ENCODE results near the gene ZNF497.

The ZNF497 gene

GRCh38 chr19:58396691-58397532, 34.4 kb upstream of the ZNF497 start:
- TF ChIP-seq CTCF (IDR thresholded peaks at IDR 0.05; ENCODE audit: extremely low read depth, missing control alignments), result no peak
- peak; percentile 18 for DNase-seq (ENCODE audit: low spot score)

- peak; percentile 12 for DNase-seq (ENCODE audit: low spot score)
- no peak for TF ChIP-seq CTCF (IDR thresholded peaks at IDR 0.05; ENCODE audit: extremely low read depth, missing control alignments)
These were observed 33.6 kb upstream of the ZNF497 start for GRCh38 chr19:58395979-58396627.

- DNase-seq (ENCODE audit: low spot score), result peak; percentile 14
- TF ChIP-seq CTCF (IDR thresholded peaks at IDR 0.05; ENCODE audit: extremely low read depth, missing control alignments), result no peak
These were observed 32.8 kb upstream of the ZNF497 start, which contains the start of gene RNF225 for GRCh38 chr19:58395220-58395978. Gene RNF225, plus strand, starts transcription at chr19:58395656. Its CDS starts 434 bp downstream, at chr19:58396090.

- DNase-seq (ENCODE audit: low spot score), result peak; percentile 16
- no peak for TF ChIP-seq CTCF (IDR thresholded peaks at IDR 0.05; ENCODE audit: extremely low read depth, missing control alignments)
These were observed 32.3 kb upstream of the ZNF497 start for GRCh38 chr19:58394821-58395219.

- DNase-seq (ENCODE audit: low spot score), result no peak
- TF ChIP-seq CTCF (IDR thresholded peaks at IDR 0.05; ENCODE audit: extremely low read depth, missing control alignments), result no peak
These were observed 31.1 kb upstream of the ZNF497 start for GRCh38 chr19:58393725-58394033.

GRCh38 chr19:58392945-58393724, 30.6 kb upstream of the ZNF497 start:
- TF ChIP-seq CTCF (IDR thresholded peaks at IDR 0.05; ENCODE audit: extremely low read depth, missing control alignments), result no peak
- no peak for DNase-seq (ENCODE audit: low spot score)

Data from GM20000 (cell line).